ENCODE data around the gene CAMTA1. TPM values are rescaled to one million over a fixed set of nuclear protein-coding genes. Genes with fewer than 3 reads are reported as not detected.

CAMTA1 gene
- total RNA-seq, 2 experiments from 2014 or later, result 39.3 to 48.8 TPM

GRCh38 chr1:7174980-7175906 lies 390.0 kb downstream of the CAMTA1 start:
- Mint-ChIP-seq H3K9me3 (peaks cover 12% of the 10 kb centered on the region), H3K27ac (no peak overlapping the region), H3K4me1 (no peaks in the 10 kb centered on the region), H3K36me3 (ENCODE audit: low read depth) (no peaks in the 10 kb centered on the region), H3K4me3 (no peak overlapping the region), H3K27me3 (peaks cover 15% of the 10 kb centered on the region)
- ChIA-PET CTCF (no interaction called here), POLR2A (no interaction called here)
- DNase-seq, result no peak

- no peak for DNase-seq
- peaks cover 2% of the 10 kb centered on the region for H3K27me3 Mint-ChIP-seq
- ChIA-PET POLR2A (no interaction called here), CTCF (no interaction called here)
- H3K4me1 Mint-ChIP-seq, result no peaks in the 10 kb centered on the region
- H3K36me3 Mint-ChIP-seq (ENCODE audit: low read depth), result no peaks in the 10 kb centered on the region
- peaks cover 12% of the 10 kb centered on the region for H3K9me3 Mint-ChIP-seq
- no peak overlapping the region for H3K27ac Mint-ChIP-seq
- H3K4me3 Mint-ChIP-seq, result no peak overlapping the region
Observed at GRCh38 chr1:7177021-7177420, 391.8 kb downstream of the CAMTA1 start.

GRCh38 chr1:7177438-7178146 lies 392.3 kb downstream of the CAMTA1 start:
- CTCF ChIA-PET, result no interaction called here
- no peak overlapping the region for H3K27ac Mint-ChIP-seq
- H3K36me3 Mint-ChIP-seq (ENCODE audit: low read depth), result no peaks in the 10 kb centered on the region
- no peaks in the 10 kb centered on the region for H3K4me1 Mint-ChIP-seq
- no peak overlapping the region for H3K4me3 Mint-ChIP-seq
- no peak for DNase-seq
- no peaks in the 10 kb centered on the region for H3K27me3 Mint-ChIP-seq
- POLR2A ChIA-PET, result no interaction called here
- peaks cover 12% of the 10 kb centered on the region for H3K9me3 Mint-ChIP-seq

- H3K36me3 Mint-ChIP-seq (ENCODE audit: low read depth), result no peaks in the 10 kb centered on the region
- no peak for DNase-seq
- no peak overlapping the region for H3K4me3 Mint-ChIP-seq
- H3K9me3 Mint-ChIP-seq, result peaks cover 12% of the 10 kb centered on the region
- CTCF ChIA-PET, result no interaction called here
- H3K27ac Mint-ChIP-seq, result no peak overlapping the region
- no peaks in the 10 kb centered on the region for H3K4me1 Mint-ChIP-seq
- no peaks in the 10 kb centered on the region for H3K27me3 Mint-ChIP-seq
- POLR2A ChIA-PET, result no interaction called here
Observed at GRCh38 chr1:7178336-7178735, 393.1 kb downstream of the CAMTA1 start.

GRCh38 chr1:7178741-7179140 lies 393.5 kb downstream of the CAMTA1 start:
- Mint-ChIP-seq H3K36me3 (ENCODE audit: low read depth) (no peaks in the 10 kb centered on the region), H3K9me3 (peaks cover 12% of the 10 kb centered on the region), H3K27ac (no peak overlapping the region), H3K27me3 (no peaks in the 10 kb centered on the region), H3K4me3 (no peak overlapping the region), H3K4me1 (no peaks in the 10 kb centered on the region)
- ChIA-PET POLR2A (no interaction called here), CTCF (no interaction called here)
- no peak for DNase-seq

- no peak for DNase-seq
- Mint-ChIP-seq H3K4me3 (no peak overlapping the region), H3K36me3 (ENCODE audit: low read depth) (no peaks in the 10 kb centered on the region), H3K27ac (no peak overlapping the region), H3K9me3 (no peaks in the 10 kb centered on the region), H3K4me1 (no peaks in the 10 kb centered on the region), H3K27me3 (peaks cover 5% of the 10 kb centered on the region)
- CTCF ChIA-PET, result interaction anchor here (0.7 kb wide), 1 partner anchor 150 kb away, joined by 3 read pairs; no protein-coding TSS in a partner anchor
- POLR2A ChIA-PET, result no interaction called here
Observed at GRCh38 chr1:7185721-7186120, 400.5 kb downstream of the CAMTA1 start.

- no peak for DNase-seq
- Mint-ChIP-seq H3K27ac (no peak overlapping the region), H3K27me3 (peaks cover 5% of the 10 kb centered on the region), H3K36me3 (ENCODE audit: low read depth) (no peaks in the 10 kb centered on the region), H3K4me1 (no peaks in the 10 kb centered on the region), H3K9me3 (no peaks in the 10 kb centered on the region), H3K4me3 (no peak overlapping the region)
- POLR2A ChIA-PET, result no interaction called here
- CTCF ChIA-PET, result no interaction called here
Observed at GRCh38 chr1:7186382-7187111, 401.3 kb downstream of the CAMTA1 start.

- Mint-ChIP-seq H3K27ac (no peak overlapping the region), H3K36me3 (ENCODE audit: low read depth) (no peaks in the 10 kb centered on the region), H3K27me3 (peaks cover 5% of the 10 kb centered on the region), H3K4me1 (no peaks in the 10 kb centered on the region), H3K4me3 (no peak overlapping the region), H3K9me3 (no peaks in the 10 kb centered on the region)
- POLR2A ChIA-PET, result no interaction called here
- CTCF ChIA-PET, result no interaction called here
- no peak for DNase-seq
Observed at GRCh38 chr1:7187112-7187493, 401.8 kb downstream of the CAMTA1 start.

- Mint-ChIP-seq H3K4me3 (no peak overlapping the region), H3K9me3 (no peaks in the 10 kb centered on the region), H3K27me3 (peaks cover 3% of the 10 kb centered on the region), H3K36me3 (ENCODE audit: low read depth) (no peaks in the 10 kb centered on the region), H3K27ac (no peak overlapping the region), H3K4me1 (no peaks in the 10 kb centered on the region)
- ChIA-PET CTCF (no interaction called here), POLR2A (no interaction called here)
- DNase-seq, result no peak
Observed at GRCh38 chr1:7190261-7190660, 405.0 kb downstream of the CAMTA1 start.

GRCh38 chr1:7192453-7192852 lies 407.2 kb downstream of the CAMTA1 start:
- H3K36me3 Mint-ChIP-seq (ENCODE audit: low read depth), result no peaks in the 10 kb centered on the region
- ChIA-PET POLR2A (no interaction called here), CTCF (no interaction called here)
- DNase-seq, result no peak
- H3K9me3 Mint-ChIP-seq, result no peaks in the 10 kb centered on the region
- no peaks in the 10 kb centered on the region for H3K4me1 Mint-ChIP-seq
- no peak overlapping the region for H3K27ac Mint-ChIP-seq
- H3K4me3 Mint-ChIP-seq, result no peak overlapping the region
- no peaks in the 10 kb centered on the region for H3K27me3 Mint-ChIP-seq

- DNase-seq, result no peak
- ChIA-PET CTCF (no interaction called here), POLR2A (no interaction called here)
- Mint-ChIP-seq H3K9me3 (no peaks in the 10 kb centered on the region), H3K27me3 (no peaks in the 10 kb centered on the region), H3K4me3 (no peak overlapping the region), H3K4me1 (no peaks in the 10 kb centered on the region), H3K27ac (no peak overlapping the region), H3K36me3 (ENCODE audit: low read depth) (no peaks in the 10 kb centered on the region)
Observed at GRCh38 chr1:7196036-7196911, 411.0 kb downstream of the CAMTA1 start.

GRCh38 chr1:7198664-7199063 lies 413.4 kb downstream of the CAMTA1 start:
- no peak overlapping the region for H3K4me3 Mint-ChIP-seq
- H3K27ac Mint-ChIP-seq, result no peak overlapping the region
- DNase-seq, result no peak
- POLR2A ChIA-PET, result no interaction called here
- CTCF ChIA-PET, result no interaction called here
- no peaks in the 10 kb centered on the region for H3K9me3 Mint-ChIP-seq
- no peaks in the 10 kb centered on the region for H3K36me3 Mint-ChIP-seq (ENCODE audit: low read depth)
- peaks cover 10% of the 10 kb centered on the region for H3K27me3 Mint-ChIP-seq
- no peaks in the 10 kb centered on the region for H3K4me1 Mint-ChIP-seq
